ENCODE data around the gene PDGFC. TPM values are rescaled to one million over a fixed set of nuclear protein-coding genes. Genes with fewer than 3 reads are reported as not detected.

Gene PDGFC
- total RNA-seq, 1 donor, result 42.8 TPM

DNA sequence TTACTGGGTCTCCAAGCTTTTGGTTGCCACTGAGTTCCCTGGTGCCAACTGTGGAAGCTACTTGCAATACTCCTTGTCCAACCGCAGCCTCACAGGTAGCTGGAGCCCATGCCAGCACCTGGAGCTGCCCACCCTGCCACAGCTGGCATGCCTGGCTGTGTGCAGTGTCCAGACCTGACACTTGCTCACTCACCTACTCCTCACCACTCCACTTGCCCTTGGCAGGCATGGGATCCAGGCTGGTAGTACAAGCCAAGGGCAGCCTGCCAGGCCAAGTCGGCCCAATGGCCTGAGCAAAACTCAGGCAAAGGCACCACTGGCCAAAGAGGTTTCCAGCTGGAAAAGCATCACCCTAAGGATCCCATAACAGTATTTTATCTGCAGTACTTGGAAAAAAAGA, 246.3 kb downstream of the PDGFC start:
- TF ChIP-seq, protein P1, sequence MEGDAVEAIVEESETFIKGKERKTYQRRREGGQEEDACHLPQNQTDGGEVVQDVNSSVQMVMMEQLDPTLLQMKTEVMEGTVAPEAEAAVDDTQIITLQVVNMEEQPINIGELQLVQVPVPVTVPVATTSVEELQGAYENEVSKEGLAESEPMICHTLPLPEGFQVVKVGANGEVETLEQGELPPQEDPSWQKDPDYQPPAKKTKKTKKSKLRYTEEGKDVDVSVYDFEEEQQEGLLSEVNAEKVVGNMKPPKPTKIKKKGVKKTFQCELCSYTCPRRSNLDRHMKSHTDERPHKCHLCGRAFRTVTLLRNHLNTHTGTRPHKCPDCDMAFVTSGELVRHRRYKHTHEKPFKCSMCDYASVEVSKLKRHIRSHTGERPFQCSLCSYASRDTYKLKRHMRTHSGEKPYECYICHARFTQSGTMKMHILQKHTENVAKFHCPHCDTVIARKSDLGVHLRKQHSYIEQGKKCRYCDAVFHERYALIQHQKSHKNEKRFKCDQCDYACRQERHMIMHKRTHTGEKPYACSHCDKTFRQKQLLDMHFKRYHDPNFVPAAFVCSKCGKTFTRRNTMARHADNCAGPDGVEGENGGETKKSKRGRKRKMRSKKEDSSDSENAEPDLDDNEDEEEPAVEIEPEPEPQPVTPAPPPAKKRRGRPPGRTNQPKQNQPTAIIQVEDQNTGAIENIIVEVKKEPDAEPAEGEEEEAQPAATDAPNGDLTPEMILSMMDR (IDR thresholded peaks at IDR 0.05; ENCODE audit: insufficient read depth, low read length), result no peak
- H3K4me3 ChIP-seq (ENCODE audit: low read depth, low read length), result no peak overlapping the region
- no peak for DNase-seq (ENCODE audit: low read depth)

DNA sequence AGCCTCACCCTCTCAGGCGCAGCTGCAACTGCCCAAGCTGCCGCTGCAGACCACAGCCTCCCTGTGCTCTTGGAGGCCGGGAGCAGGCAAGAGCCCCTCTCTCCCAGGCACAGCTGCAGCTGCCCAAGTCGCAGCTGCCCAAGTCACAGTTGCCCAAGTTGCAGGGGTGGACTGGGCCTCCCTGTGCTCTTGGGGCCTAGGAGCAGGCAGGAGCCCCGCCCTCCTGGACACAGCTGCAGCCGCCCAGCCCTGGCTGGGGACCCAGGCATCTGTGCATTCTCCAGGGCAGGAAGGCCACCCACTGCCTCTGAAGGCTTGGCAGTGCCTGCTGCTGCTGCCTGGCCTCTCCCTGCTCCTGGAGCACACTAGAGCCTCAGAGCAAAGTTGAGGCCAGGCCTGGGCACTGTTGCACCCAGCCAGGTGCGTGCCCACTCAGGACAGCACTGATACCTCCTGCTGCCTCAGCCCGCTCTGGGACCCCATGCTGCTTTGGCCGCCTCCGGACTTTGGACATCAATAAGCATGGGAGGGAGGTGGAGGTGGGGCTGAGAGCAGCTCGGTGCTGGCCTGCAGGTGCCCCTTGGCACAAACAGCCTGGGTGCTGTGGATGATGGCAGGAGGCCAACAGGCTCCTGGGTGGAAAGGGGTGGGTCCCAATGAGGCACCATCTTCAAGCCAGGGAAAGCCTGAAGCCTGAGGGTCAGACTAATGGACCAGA, 247.5 kb downstream of the PDGFC start:
- DNase-seq (ENCODE audit: low read depth), result no peak
- no peak overlapping the region for H3K4me3 ChIP-seq (ENCODE audit: low read depth, low read length)
- TF ChIP-seq, protein P1 (IDR thresholded peaks at IDR 0.05; ENCODE audit: insufficient read depth, low read length), result no peak

DNA sequence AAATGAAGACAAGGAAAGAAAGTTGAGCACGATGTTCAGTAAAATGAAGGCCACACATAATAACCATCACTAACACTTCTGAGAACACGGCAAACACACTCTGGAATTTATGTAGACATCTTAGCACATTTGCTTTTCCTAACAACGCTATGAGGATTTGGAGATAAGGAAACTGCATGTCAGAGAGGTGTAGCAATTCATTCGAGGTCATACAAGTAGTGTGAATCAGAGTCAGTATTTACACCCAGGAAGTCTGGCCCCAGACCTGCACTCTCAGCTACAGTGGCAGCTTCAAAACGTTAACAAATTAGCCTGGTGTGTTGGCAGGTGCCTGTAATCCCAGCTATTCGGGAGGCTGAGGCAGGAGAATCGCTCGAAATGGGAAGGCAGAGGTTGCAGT, 253.4 kb downstream of the PDGFC start:
- DNase-seq (ENCODE audit: low read depth), result no peak
- H3K4me3 ChIP-seq (ENCODE audit: low read depth, low read length), result no peak overlapping the region
- TF ChIP-seq, protein P1 (IDR thresholded peaks at IDR 0.05; ENCODE audit: insufficient read depth, low read length), result no peak

DNA sequence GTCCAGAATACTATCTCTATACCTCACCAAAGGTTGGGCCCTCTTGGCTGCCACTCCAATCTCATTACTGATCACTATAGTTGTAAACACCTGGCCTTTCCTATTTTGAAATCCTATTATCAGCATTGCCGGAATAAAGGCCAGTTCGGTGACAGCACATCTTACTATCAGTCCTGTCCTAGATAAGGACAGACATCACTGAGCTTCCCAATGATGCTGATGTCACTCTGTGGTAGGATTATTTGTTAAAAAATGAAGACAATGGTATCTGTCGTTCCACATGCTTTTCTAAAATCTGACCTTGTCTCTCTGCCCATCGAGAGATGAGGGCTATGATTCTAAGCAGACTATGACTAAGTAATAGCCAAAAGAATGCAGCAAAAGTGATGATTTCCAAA, 260.4 kb downstream of the PDGFC start:
- TF ChIP-seq, protein P1 (IDR thresholded peaks at IDR 0.05; ENCODE audit: insufficient read depth, low read length), result no peak
- DNase-seq (ENCODE audit: low read depth), result no peak
- H3K4me3 ChIP-seq (ENCODE audit: low read depth, low read length), result no peak overlapping the region

Small RNA genes within 50 kb of the gene (small RNA-seq; reads per million reads assigned to genes)
- not detected for gene AC092608.2

Other genes with a start within 250 kb of the PDGFC start
- gene GLRB, start 104.4 kb upstream of the PDGFC start, total RNA-seq (ENCODE audit: low replicate concordance), result 3.0 and 7.8 TPM in 2 replicates
- gene GRIA2, start 248.9 kb upstream of the PDGFC start, total RNA-seq (ENCODE audit: low replicate concordance), result not detected in 2 replicates